K562 (cell line): ENCODE results near the gene SETD1B. TPM values are rescaled to one million over a fixed set of nuclear protein-coding genes. Genes with fewer than 3 reads are reported as not detected.
A peak's percentile ranks its signal among the peaks of the same experiment; 100 is the strongest.

ENCODE experiments used
- ATAC-seq: fragments of 200-7000 bp; cut with Tn5 transposase; 3 replicates; pipeline ENCODE4 v1.9.1; 2020; ENCODE audit warnings: moderate library complexity
- BruUV-seq: library from RNA; stranded (reverse); fragments of 400-500 nt; replicated peaks from 2 replicates; lab custom pipeline; 2021; lab: Mats Ljungman, UMichigan
- CTCF ChIA-PET: fragments of 300-600 bp; formaldehyde crosslinking; extraction: SDS; loops from one replicate; lab custom pipeline; 2021; ENCODE audit warnings: low intra/inter-chr PET ratio; lab: Yijun Ruan, JAX
- POLR2A ChIA-PET: fragments of 300-600, 350-650 bp; sonication (Branson Sonifier 250); formaldehyde crosslinking; extraction: SDS; loops from one replicate; lab custom pipeline; 2021; ENCODE audit warnings: antibody characterized with exemption, inconsistent platforms; lab: Yijun Ruan, JAX
- DNase-seq, 4 experiments: peaks; one replicate each; pipeline versions ENCODE4 v3.0.0 to v3.0.0-alpha.2; 2011 to 2018; ENCODE audit warnings: low spot score in 3 of 4, mixed read lengths in 3 of 4; ENCODE audit errors: extremely low read depth in 1 of 4
- FAIRE-seq: peaks from 2 replicates; lab custom pipeline; 2011; peaks lifted over from hg19 to GRCh38; lab: Jason Lieb, UNC
- H2AFZ ChIP-seq: 2 replicates; pipeline ENCODE4 v1.6.0; 2011; ENCODE audit warnings: low read depth, low read length, control low read depth, inconsistent platforms
- H3K27ac ChIP-seq: fragments of 200-600 bp; 3 replicates; pipeline ENCODE4 v1.8.0; 2011; ENCODE audit warnings: low read depth, mild to moderate bottlenecking, control low read depth, inconsistent platforms, low read length, moderate library complexity, mixed read lengths; ENCODE audit errors: extremely low read depth
- H3K27me3 ChIP-seq, 2 experiments: fragments of 300-600 bp in 1 of 2; 2 replicates in 1 of 2; 3 replicates in 1 of 2; pipeline versions ENCODE4 v1.6.0 to v1.8.0; 2011; ENCODE audit warnings: inconsistent platforms in 2 of 2, low read length in 2 of 2, mild to moderate bottlenecking in 1 of 2, mixed read lengths in 1 of 2, moderate library complexity in 1 of 2; ENCODE audit not compliant: control insufficient read depth in 2 of 2, insufficient read depth in 2 of 2
- H3K36me3 ChIP-seq: fragments of 300-600 bp; 3 replicates; pipeline ENCODE4 v1.8.0; 2011; ENCODE audit warnings: mild to moderate bottlenecking, low read length, inconsistent platforms; ENCODE audit not compliant: control insufficient read depth, insufficient read depth
- H3K4me1 ChIP-seq, 2 experiments: fragments of 200-600 bp in 1 of 2; replicated peaks in 1 of 2; 2 replicates in 1 of 2; 3 replicates in 1 of 2; pipeline versions ENCODE4 v1.5.1 to v1.8.0; 2011; ENCODE audit warnings: inconsistent platforms in 2 of 2, low read length in 2 of 2, mild to moderate bottlenecking in 1 of 2, mixed read lengths in 1 of 2, moderate library complexity in 1 of 2; ENCODE audit not compliant: control insufficient read depth in 2 of 2, insufficient read depth in 2 of 2
- H3K4me2 ChIP-seq: 2 replicates; pipeline ENCODE4 v1.6.1; 2011; ENCODE audit warnings: low read length, control low read depth, inconsistent platforms, mixed read lengths; ENCODE audit not compliant: insufficient read depth
- H3K4me3 ChIP-seq: fragments of 200-600 bp; sonication (generic), shearing (Covaris generic); 2 replicates; pipeline ENCODE4 v1.5.1; 2016; ENCODE audit warnings: control low read depth, inconsistent platforms
- H3K79me2 ChIP-seq: fragments of 200-600 bp; 3 replicates; pipeline ENCODE4 v1.8.0; 2011; ENCODE audit warnings: low read length, inconsistent platforms; ENCODE audit not compliant: control insufficient read depth, insufficient read depth
- H3K9ac ChIP-seq, 2 experiments: 2 replicates each; pipeline versions ENCODE4 v1.6.0 to v1.6.1; 2011; ENCODE audit warnings: low read depth in 2 of 2, low read length in 2 of 2, control low read depth in 1 of 2, inconsistent platforms in 1 of 2, mild to moderate bottlenecking in 1 of 2, mixed read lengths in 1 of 2; ENCODE audit not compliant: insufficient read depth in 1 of 2
- H3K9me1 ChIP-seq: one replicate; pipeline ENCODE4 v1.6.0; 2011; ENCODE audit warnings: inconsistent platforms, mild to moderate bottlenecking, low read length, moderate library complexity; ENCODE audit not compliant: control insufficient read depth, insufficient read depth
- H3K9me3 ChIP-seq: replicated peaks from 2 replicates; pipeline ENCODE4 v1.5.1; 2011; ENCODE audit warnings: low read depth, low read length, inconsistent platforms; ENCODE audit not compliant: control insufficient read depth, insufficient read depth
- H4K20me1 ChIP-seq: replicated peaks from 2 replicates; pipeline ENCODE4 v1.6.1; 2011; ENCODE audit warnings: low read length, inconsistent platforms, mixed read lengths; ENCODE audit not compliant: control insufficient read depth, insufficient read depth
- BCOR ChIP-seq: fragments of 450-650 bp; IDR thresholded peaks from 2 replicates; pipeline ENCODE4 v1.6.1; 2016
- BMI1 ChIP-seq: fragments of 150-350 bp; IDR thresholded peaks from 2 replicates; pipeline ENCODE4 v1.6.1; 2014; ENCODE audit warnings: low read length
- CEBPB ChIP-seq: fragments of 450-650 bp; IDR thresholded peaks from 2 replicates; pipeline ENCODE4 v1.6.1; 2016; ENCODE audit warnings: missing genetic modification characterization, missing compliant biosample characterization
- HLTF ChIP-seq: fragments of 450-650 bp; IDR thresholded peaks from 2 replicates; pipeline ENCODE4 v1.6.1; 2016
- KDM1A ChIP-seq, 2 experiments: fragments of 450-650 bp; IDR thresholded peaks; 2 replicates each; pipeline ENCODE4 v1.6.1; 2016; ENCODE audit warnings: mild to moderate bottlenecking in 2 of 2
- KDM5B ChIP-seq: fragments of 200-600 bp; sonication (generic); IDR thresholded peaks from 2 replicates; pipeline ENCODE4 v1.6.1; 2012; ENCODE audit warnings: low read depth, mild to moderate bottlenecking, moderate library complexity, low read length, control low read depth, inconsistent platforms; ENCODE audit not compliant: insufficient replicate concordance
- NELFE ChIP-seq: IDR thresholded peaks from 2 replicates; pipeline ENCODE4 v1.6.1; 2011; ENCODE audit warnings: mild to moderate bottlenecking; ENCODE audit not compliant: insufficient read depth, insufficient read length
- NEUROD1 ChIP-seq: fragments of 150-350 bp; IDR thresholded peaks from 2 replicates; pipeline ENCODE4 v1.6.1; 2014; ENCODE audit warnings: borderline replicate concordance, low read length, low read depth; ENCODE audit not compliant: partially characterized antibody
- NR2C1 ChIP-seq, 2 experiments: fragments of 450-650 bp; IDR thresholded peaks; 2 replicates each; pipeline ENCODE4 v1.6.1; 2017; ENCODE audit warnings: mild to moderate bottlenecking in 2 of 2, antibody characterized with exemption in 1 of 2, inconsistent platforms in 1 of 2, missing compliant biosample characterization in 1 of 2, missing genetic modification characterization in 1 of 2
- NR2F6 ChIP-seq: fragments of 450-650 bp; formaldehyde crosslinking; IDR thresholded peaks from 2 replicates; pipeline ENCODE4 v1.4.0; 2020; ENCODE audit warnings: mild to moderate bottlenecking
- POLR3G ChIP-seq: IDR thresholded peaks from 2 replicates; pipeline ENCODE4 v1.6.1; 2011; ENCODE audit not compliant: insufficient read length, insufficient replicate concordance; ENCODE audit errors: extremely low read depth
- PPARD ChIP-seq: fragments of 250-450 bp; sonication (Bioruptor Pico); IDR thresholded peaks from 2 replicates; pipeline ENCODE4 v1.8.0; 2022; ENCODE audit warnings: inconsistent platforms, mild to moderate bottlenecking, moderate library complexity
- RBFOX2 ChIP-seq: fragments of 200-400 bp; formaldehyde crosslinking; IDR thresholded peaks from 2 replicates; pipeline ENCODE4 v1.6.1; 2017; ENCODE audit warnings: low read depth, mild to moderate bottlenecking, low read length, moderate library complexity
- RBM17 ChIP-seq: fragments of 200-400 bp; formaldehyde crosslinking; IDR thresholded peaks from 2 replicates; pipeline ENCODE4 v1.6.1; 2017; ENCODE audit warnings: low read depth, mild to moderate bottlenecking, low read length, borderline replicate concordance
- SMAD4 ChIP-seq: fragments of 250-450 bp; sonication (Bioruptor Pico); conservative IDR thresholded peaks from 2 replicates; pipeline ENCODE4 v1.8.0; 2021; ENCODE audit warnings: inconsistent platforms, mild to moderate bottlenecking, moderate library complexity
- SMARCB1 ChIP-seq: IDR thresholded peaks from 2 replicates; pipeline ENCODE4 v1.6.1; 2011; ENCODE audit warnings: improper control_type of control experiment, low read depth; ENCODE audit not compliant: insufficient read length
- TAF9B ChIP-seq: fragments of 450-650 bp; IDR thresholded peaks from 2 replicates; pipeline ENCODE4 v1.6.1; 2018; ENCODE audit warnings: mild to moderate bottlenecking; ENCODE audit not compliant: partially characterized antibody
- TFAP4 ChIP-seq: sonication (generic); formaldehyde crosslinking; IDR thresholded peaks from 2 replicates; pipeline ENCODE4 v1.8.0; 2022; ENCODE audit warnings: missing genetic modification reagents, mild to moderate bottlenecking, moderate library complexity, borderline replicate concordance
- ZFP36 ChIP-seq: fragments of 150-350 bp; IDR thresholded peaks from 2 replicates; pipeline ENCODE4 v1.6.1; 2018; ENCODE audit warnings: low read length, low read depth; ENCODE audit not compliant: partially characterized antibody
- ZNF12 ChIP-seq: sonication (generic); formaldehyde crosslinking; IDR thresholded peaks from 2 replicates; pipeline ENCODE4 v1.4.0; 2020; ENCODE audit warnings: mild to moderate bottlenecking, missing genetic modification reagents
- ZNF121 ChIP-seq: sonication (generic); formaldehyde crosslinking; conservative IDR thresholded peaks from 2 replicates; pipeline ENCODE4 v1.8.0; 2022; ENCODE audit warnings: missing genetic modification reagents
- ZNF24 ChIP-seq: fragments of 450-650 bp; IDR thresholded peaks from 2 replicates; pipeline ENCODE4 v1.6.1; 2016
- ZNF583 ChIP-seq: fragments of 250-450 bp; sonication (Bioruptor Pico); IDR thresholded peaks from 2 replicates; pipeline ENCODE4 v1.4.0; 2020
- WGBS: fragments of 100-300 bp; shearing (Covaris generic); methylation state at CpG from one replicate; pipeline ENCODE4 v1.1.6; 2016; ENCODE audit warnings: low coverage, mixed read lengths; ENCODE audit not compliant: insufficient coverage; ENCODE audit errors: missing lambda C conversion rate; 5-methylcytosine and 5-hydroxymethylcytosine counted together
- in situ Hi-C: fragments of 300-500 bp; cut with MboI; formaldehyde crosslinking; loops from 4 replicates; pipeline ENCODE4 v1.15.0; 2018; ENCODE audit warnings: inconsistent platforms, mixed read lengths
- intact Hi-C: fragments of 100-400 bp; cut with micrococcal nuclease; formaldehyde crosslinking; loops from 2 replicates; pipeline ENCODE4 v1.14.2; 2022
- polyA plus RNA-seq, 8 experiments: library from polyadenylated mRNA; depleted of rRNA in 4 of 8; stranded (reverse) in 5 of 8; unstranded in 3 of 8; fragments of >200 nt; fragmentation: Nextera tagmentation in 2 of 8; fragmentation: Illumina TruSeq in 1 of 8; extraction: Ambion mirVana in 2 of 8; extraction: Trizol in 1 of 8; gene quantifications; 2 replicates each; pipeline versions ENCODE4 v1.2.1 to v1.2.3, GENCODE V29; 2011 to 2014; ENCODE audit warnings: inconsistent platforms in 1 of 8, missing spikeins in 1 of 8
- total RNA-seq, 7 experiments: library from RNA; depleted of rRNA in 6 of 7; stranded (reverse); fragments of >200 nt in 6 of 7; fragmentation: Illumina TruSeq in 2 of 7; extraction: Trizol in 2 of 7; gene quantifications; 2 replicates each; pipeline versions ENCODE4 v1.2.1 to v1.2.3, GENCODE V29; 2011 to 2021; ENCODE audit warnings: low replicate concordance in 1 of 7

Gene SETD1B
- total and polyA plus RNA-seq, 9 of the 15 experiments (the other 6 are each of a cell fraction or from before 2014, with no cell fraction given) = 0.48 to 26.6 (median 2.3) TPM

GRCh38 chr12:121812921-121813896 is 9.4 kb downstream of the SETD1B start:
- peaks cover 51% of the 10 kb centered on the region for H3K79me2 ChIP-seq
- no peaks in the 10 kb centered on the region for H3K27me3 ChIP-seq
- H4K20me1 ChIP-seq = peaks cover 24% of the 10 kb centered on the region
- in situ Hi-C loops (no loop called here), intact Hi-C loops (loop anchor here (1.0 to 2.0 kb wide), 3 partner anchors 18 to 76 kb away; partner anchors contain the start of gene PSMD9)
- H3K4me1 ChIP-seq = peaks cover 22 to 52% of the 10 kb centered on the region in 2 experiments
- WGBS = 58% methylated on average over 21 of the region's 25 CpGs
- FAIRE-seq (no peak), DNase-seq (peak in 2 of 4 experiments; percentile 37 to 39), ATAC-seq (no peak)
- H3K9me3 ChIP-seq = no peaks in the 10 kb centered on the region
- no peak overlapping the region for H2AFZ ChIP-seq
- BruUV-seq = no TSS peak
- H3K4me2 ChIP-seq = peak overlapping the region; percentile 92
- peak overlapping the region; percentile 53 for H3K4me3 ChIP-seq
- no peaks in the 10 kb centered on the region for H3K9me1 ChIP-seq
- peaks cover 92% of the 10 kb centered on the region for H3K36me3 ChIP-seq
- H3K27ac ChIP-seq = no peak overlapping the region; the same call in 2 of the 3 replicates
- peak overlapping the region in 1 of 2 experiments; percentile 93; a peak in 2 of 4 replicates for H3K9ac ChIP-seq
- CTCF ChIA-PET = interaction anchor here (0.6 to 5.5 kb wide), 3 partner anchors 18 to 76 kb away, joined by 3 to 73 read pairs (median 5); partner anchors contain the start of gene RHOF
- POLR2A ChIA-PET = interaction anchor here (0.5 to 12.1 kb wide), 3 partner anchors 11 to 1231 kb away, joined by 3 to 194 read pairs (median 77); partner anchors contain the start of genes RHOF and SETD1B
- TF ChIP-seq ZNF12 (CRISPR knock-in tag) (no peak), NELFE (no peak), NR2C1 (IDR thresholded peaks at IDR 0.05) (no peak), NR2C1 (tag; IDR thresholded peaks at IDR 0.05) (peak; percentile 25; the same call in 1 of the 2 replicates), NR2F6 (CRISPR knock-in tag) (no peak), SMARCB1 (no peak), POLR3G (no peak), KDM1A (IDR thresholded peaks at IDR 0.05) (0 out of 4 replicates have a peak, but pooled peaks of 1 of the 2 experiments have one; percentile 10), SMAD4 (CRISPR knock-in tag) (no peak), BMI1 (no peak), RBFOX2 (peak; percentile 10; the same call in 1 of the 2 replicates), PPARD (no peak), ZFP36 (peak; percentile 69), HLTF (no peak), TAF9B (no peak), ZNF121 (CRISPR knock-in tag) (no peak), ZNF24 (0 out of 2 replicates have a peak, but pooled peaks have one; percentile 50), BCOR (peak; percentile 59), RBM17 (no peak), NEUROD1 (no peak), ZNF583 (CRISPR knock-in tag) (no peak), CEBPB (tag) (peak; percentile 48; the same call in 1 of the 2 replicates), TFAP4 (CRISPR knock-in tag) (0 out of 2 replicates have a peak, but pooled peaks have one; percentile 13), KDM5B (no peak)
